ENCODE results near the gene KDSR. TPM values are rescaled to one million over a fixed set of nuclear protein-coding genes. Genes with fewer than 3 reads are reported as not detected.

Gene KDSR
- polyA plus RNA-seq, 1 donor from 2014 or later = 14.7 TPM

DNA sequence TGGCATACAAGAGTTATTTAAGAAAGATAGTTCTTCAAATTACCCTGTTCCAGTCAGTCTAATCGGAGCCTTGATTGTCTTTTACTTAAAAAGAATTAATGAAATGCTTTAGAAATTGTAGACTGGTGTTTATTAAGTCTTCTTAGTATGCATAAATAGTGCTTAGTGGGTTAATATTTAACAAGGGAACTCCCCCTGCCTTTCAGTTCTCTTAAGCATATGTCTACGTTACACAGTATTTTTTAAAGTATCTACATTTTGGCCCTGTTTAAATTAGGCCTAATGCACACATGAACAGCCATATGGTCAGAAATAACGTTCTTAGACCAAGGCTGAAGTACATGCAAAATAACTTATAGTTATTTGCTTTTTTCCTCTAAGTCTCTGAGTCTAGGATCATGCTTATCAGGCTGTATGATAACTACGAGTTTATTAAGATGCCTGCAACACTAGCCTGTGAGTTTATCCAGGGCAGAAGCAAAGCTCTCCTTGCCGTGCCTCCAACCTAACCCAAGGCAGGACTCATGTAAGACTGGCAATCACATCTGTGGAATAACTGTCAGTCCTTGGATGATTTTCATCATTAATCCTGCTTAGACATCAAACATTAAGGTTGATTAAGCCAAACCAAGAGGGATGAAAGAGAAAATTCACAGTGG, 54.1 kb downstream of the KDSR start:
- H3K9me2 ChIP-seq (ENCODE audit: insufficient read depth, low read length) = no peaks in the 10 kb centered on the region
- no peaks in the 10 kb centered on the region for H3K79me2 ChIP-seq (replicated peaks; ENCODE audit: insufficient read depth, low read length)
- H3F3A ChIP-seq (ENCODE audit: insufficient read depth, low read length, poor library complexity, severe bottlenecking) = no peaks in the 10 kb centered on the region
- no peak overlapping the region for H2AFZ ChIP-seq (ENCODE audit: low read depth, low read length)
- H3K27me3 ChIP-seq (ENCODE audit: insufficient read depth, low read depth, low read length) = peaks cover 12% of the 10 kb centered on the region
- H3K4me2 ChIP-seq (ENCODE audit: low read length) = no peak overlapping the region
- no peaks in the 10 kb centered on the region for H3K9me3 ChIP-seq (ENCODE audit: low read length)
- H3K4me3 ChIP-seq (ENCODE audit: low read length) = no peak overlapping the region
- H3K27ac ChIP-seq (ENCODE audit: low read length) = no peak overlapping the region
- TF ChIP-seq EP300 (conservative IDR thresholded peaks at IDR 0.05; ENCODE audit: poor library complexity, severe bottlenecking) (no peak), EZH2 (IDR thresholded peaks at IDR 0.05; ENCODE audit: borderline replicate concordance, insufficient read depth, low read length, poor library complexity, severe bottlenecking) (no peak), SMC3 (conservative IDR thresholded peaks at IDR 0.05; ENCODE audit: poor library complexity) (no peak), TAF1 (IDR thresholded peaks at IDR 0.05; ENCODE audit: low read depth) (no peak), RAD21 (conservative IDR thresholded peaks at IDR 0.05) (no peak), POLR2AphosphoS5 (IDR thresholded peaks at IDR 0.05) (no peak), MXI1 (conservative IDR thresholded peaks at IDR 0.05; ENCODE audit: poor library complexity, severe bottlenecking) (no peak)
- TF ChIP-seq, protein P1, sequence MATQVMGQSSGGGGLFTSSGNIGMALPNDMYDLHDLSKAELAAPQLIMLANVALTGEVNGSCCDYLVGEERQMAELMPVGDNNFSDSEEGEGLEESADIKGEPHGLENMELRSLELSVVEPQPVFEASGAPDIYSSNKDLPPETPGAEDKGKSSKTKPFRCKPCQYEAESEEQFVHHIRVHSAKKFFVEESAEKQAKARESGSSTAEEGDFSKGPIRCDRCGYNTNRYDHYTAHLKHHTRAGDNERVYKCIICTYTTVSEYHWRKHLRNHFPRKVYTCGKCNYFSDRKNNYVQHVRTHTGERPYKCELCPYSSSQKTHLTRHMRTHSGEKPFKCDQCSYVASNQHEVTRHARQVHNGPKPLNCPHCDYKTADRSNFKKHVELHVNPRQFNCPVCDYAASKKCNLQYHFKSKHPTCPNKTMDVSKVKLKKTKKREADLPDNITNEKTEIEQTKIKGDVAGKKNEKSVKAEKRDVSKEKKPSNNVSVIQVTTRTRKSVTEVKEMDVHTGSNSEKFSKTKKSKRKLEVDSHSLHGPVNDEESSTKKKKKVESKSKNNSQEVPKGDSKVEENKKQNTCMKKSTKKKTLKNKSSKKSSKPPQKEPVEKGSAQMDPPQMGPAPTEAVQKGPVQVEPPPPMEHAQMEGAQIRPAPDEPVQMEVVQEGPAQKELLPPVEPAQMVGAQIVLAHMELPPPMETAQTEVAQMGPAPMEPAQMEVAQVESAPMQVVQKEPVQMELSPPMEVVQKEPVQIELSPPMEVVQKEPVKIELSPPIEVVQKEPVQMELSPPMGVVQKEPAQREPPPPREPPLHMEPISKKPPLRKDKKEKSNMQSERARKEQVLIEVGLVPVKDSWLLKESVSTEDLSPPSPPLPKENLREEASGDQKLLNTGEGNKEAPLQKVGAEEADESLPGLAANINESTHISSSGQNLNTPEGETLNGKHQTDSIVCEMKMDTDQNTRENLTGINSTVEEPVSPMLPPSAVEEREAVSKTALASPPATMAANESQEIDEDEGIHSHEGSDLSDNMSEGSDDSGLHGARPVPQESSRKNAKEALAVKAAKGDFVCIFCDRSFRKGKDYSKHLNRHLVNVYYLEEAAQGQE (IDR thresholded peaks at IDR 0.05; ENCODE audit: borderline replicate concordance) = no peak
- TF ChIP-seq, protein P2, sequence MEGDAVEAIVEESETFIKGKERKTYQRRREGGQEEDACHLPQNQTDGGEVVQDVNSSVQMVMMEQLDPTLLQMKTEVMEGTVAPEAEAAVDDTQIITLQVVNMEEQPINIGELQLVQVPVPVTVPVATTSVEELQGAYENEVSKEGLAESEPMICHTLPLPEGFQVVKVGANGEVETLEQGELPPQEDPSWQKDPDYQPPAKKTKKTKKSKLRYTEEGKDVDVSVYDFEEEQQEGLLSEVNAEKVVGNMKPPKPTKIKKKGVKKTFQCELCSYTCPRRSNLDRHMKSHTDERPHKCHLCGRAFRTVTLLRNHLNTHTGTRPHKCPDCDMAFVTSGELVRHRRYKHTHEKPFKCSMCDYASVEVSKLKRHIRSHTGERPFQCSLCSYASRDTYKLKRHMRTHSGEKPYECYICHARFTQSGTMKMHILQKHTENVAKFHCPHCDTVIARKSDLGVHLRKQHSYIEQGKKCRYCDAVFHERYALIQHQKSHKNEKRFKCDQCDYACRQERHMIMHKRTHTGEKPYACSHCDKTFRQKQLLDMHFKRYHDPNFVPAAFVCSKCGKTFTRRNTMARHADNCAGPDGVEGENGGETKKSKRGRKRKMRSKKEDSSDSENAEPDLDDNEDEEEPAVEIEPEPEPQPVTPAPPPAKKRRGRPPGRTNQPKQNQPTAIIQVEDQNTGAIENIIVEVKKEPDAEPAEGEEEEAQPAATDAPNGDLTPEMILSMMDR (IDR thresholded peaks at IDR 0.05; ENCODE audit: poor library complexity, severe bottlenecking) = no peak
- H3K36me3 ChIP-seq (ENCODE audit: insufficient read depth, low read length) = no peaks in the 10 kb centered on the region
- no peak overlapping the region for H3K9ac ChIP-seq (ENCODE audit: low read length)
- H4K20me1 ChIP-seq (ENCODE audit: insufficient read depth) = no peaks in the 10 kb centered on the region

DNA sequence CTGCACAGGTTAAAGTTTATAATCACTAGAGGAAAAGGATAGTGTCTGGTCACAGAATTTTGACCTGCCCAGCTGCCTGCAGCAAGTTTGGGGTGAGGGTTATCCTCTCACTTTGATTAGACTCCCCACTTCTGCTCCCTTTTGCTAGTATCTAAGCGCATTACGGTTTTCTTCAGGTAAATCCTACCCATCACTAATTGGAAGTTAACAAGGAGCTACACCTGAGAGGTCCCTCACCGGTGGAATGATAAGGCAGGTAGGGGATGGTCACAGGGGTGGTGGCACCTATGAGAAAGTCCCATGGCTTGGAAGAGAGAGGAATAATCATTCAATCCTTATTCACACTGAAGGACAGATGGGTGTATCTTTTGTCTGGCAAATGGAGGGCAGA, 55.0 kb downstream of the KDSR start:
- Histone ChIP-seq H2AFZ (ENCODE audit: low read depth, low read length) (no peak overlapping the region), H3K4me3 (ENCODE audit: low read length) (no peak overlapping the region), H4K20me1 (ENCODE audit: insufficient read depth) (no peaks in the 10 kb centered on the region), H3K9me2 (ENCODE audit: insufficient read depth, low read length) (no peaks in the 10 kb centered on the region), H3K36me3 (ENCODE audit: insufficient read depth, low read length) (no peaks in the 10 kb centered on the region), H3F3A (ENCODE audit: insufficient read depth, low read length, poor library complexity, severe bottlenecking) (no peaks in the 10 kb centered on the region), H3K9me3 (ENCODE audit: low read length) (no peaks in the 10 kb centered on the region), H3K27me3 (ENCODE audit: insufficient read depth, low read depth, low read length) (peaks cover 4% of the 10 kb centered on the region), H3K9ac (ENCODE audit: low read length) (no peak overlapping the region), H3K79me2 (replicated peaks; ENCODE audit: insufficient read depth, low read length) (no peaks in the 10 kb centered on the region), H3K27ac (ENCODE audit: low read length) (no peak overlapping the region), H3K4me2 (ENCODE audit: low read length) (no peak overlapping the region)
- TF ChIP-seq, protein P2 (IDR thresholded peaks at IDR 0.05; ENCODE audit: poor library complexity, severe bottlenecking) = no peak
- TF ChIP-seq EP300 (conservative IDR thresholded peaks at IDR 0.05; ENCODE audit: poor library complexity, severe bottlenecking) = no peak
- no peak for TF ChIP-seq POLR2AphosphoS5 (IDR thresholded peaks at IDR 0.05)
- TF ChIP-seq RAD21 (conservative IDR thresholded peaks at IDR 0.05) = no peak
